Measurements from ENCODE around the gene MSX2.

Gene MSX2

GRCh38 chr5:174724484-174725260 lies at the start of gene MSX2:
MSX2 (plus strand) TSS chr5:174724582; CDS start chr5:174724660, 78 bp downstream.
- DNase-seq (ENCODE audit: low spot score): peak; percentile 97
- FAIRE-seq: peak; percentile 5

GRCh38 chr5:174675110-174675509 lies 49.3 kb upstream of the MSX2 start:
- FAIRE-seq (no peak), DNase-seq (ENCODE audit: low spot score) (no peak)

GRCh38 chr5:174675916-174676315 lies 48.5 kb upstream of the MSX2 start:
- no peak for FAIRE-seq
- DNase-seq (ENCODE audit: low spot score): no peak

GRCh38 chr5:174678107-174678506 lies 46.3 kb upstream of the MSX2 start:
- no peak for DNase-seq (ENCODE audit: low spot score)

GRCh38 chr5:174680901-174681565 lies 43.3 kb upstream of the MSX2 start:
- DNase-seq (ENCODE audit: low spot score) (no peak), FAIRE-seq (no peak)

More at GRCh38 chr5:174678107-174678506, 46.3 kb upstream of the MSX2 start:
- no peak for FAIRE-seq

GRCh38 chr5:174687503-174687902 lies 36.9 kb upstream of the MSX2 start:
- no peak for FAIRE-seq
- no peak for DNase-seq (ENCODE audit: low spot score)

- FAIRE-seq (no peak), DNase-seq (ENCODE audit: low spot score) (no peak)
These were observed 35.7 kb upstream of the MSX2 start for GRCh38 chr5:174688441-174689354.

- DNase-seq (ENCODE audit: low spot score) (no peak), FAIRE-seq (no peak)
These were observed 34.1 kb upstream of the MSX2 start for GRCh38 chr5:174690271-174690670.

GRCh38 chr5:174692381-174692780 lies 32.0 kb upstream of the MSX2 start:
- FAIRE-seq (no peak), DNase-seq (ENCODE audit: low spot score) (no peak)

GRCh38 chr5:174692982-174693422 lies 31.4 kb upstream of the MSX2 start:
- FAIRE-seq: no peak
- no peak for DNase-seq (ENCODE audit: low spot score)

GRCh38 chr5:174693697-174694385 lies 30.5 kb upstream of the MSX2 start:
- FAIRE-seq: no peak
- no peak for DNase-seq (ENCODE audit: low spot score)

GRCh38 chr5:174694611-174695010 lies 29.8 kb upstream of the MSX2 start:
- no peak for FAIRE-seq
- no peak for DNase-seq (ENCODE audit: low spot score)

GRCh38 chr5:174698156-174698555 lies 26.2 kb upstream of the MSX2 start:
- no peak for DNase-seq (ENCODE audit: low spot score)
- FAIRE-seq: no peak

- FAIRE-seq (no peak), DNase-seq (ENCODE audit: low spot score) (no peak)
These were observed 25.3 kb upstream of the MSX2 start for GRCh38 chr5:174699131-174699530.

GRCh38 chr5:174706997-174707572 lies 17.3 kb upstream of the MSX2 start:
- no peak for FAIRE-seq
- no peak for DNase-seq (ENCODE audit: low spot score)

- DNase-seq (ENCODE audit: low spot score) (no peak), FAIRE-seq (no peak)
These were observed 16.7 kb upstream of the MSX2 start for GRCh38 chr5:174707671-174708070.

- no peak for DNase-seq (ENCODE audit: low spot score)
- no peak for FAIRE-seq
These were observed 15.7 kb upstream of the MSX2 start for GRCh38 chr5:174708476-174709207.

- DNase-seq (ENCODE audit: low spot score) (no peak), FAIRE-seq (no peak)
These were observed 9.6 kb upstream of the MSX2 start for GRCh38 chr5:174714751-174715150.

- FAIRE-seq: no peak
- DNase-seq (ENCODE audit: low spot score): no peak
These were observed 8.6 kb upstream of the MSX2 start for GRCh38 chr5:174715804-174716203.

GRCh38 chr5:174717826-174718455 lies 6.4 kb upstream of the MSX2 start:
- peak; percentile 56 for FAIRE-seq

More at GRCh38 chr5:174717826-174718455, 6.4 kb upstream of the MSX2 start:
- peak; percentile 48 for DNase-seq (ENCODE audit: low spot score)
